SKM-1 (cell line): ENCODE results near the gene MRLN.
"Not testable (repeated sequence)": the region's sequence is repeated elsewhere in the genome, so short reads cannot be mapped to it uniquely, and the experiment has no call there.

Experiments used
- DNase-seq: peaks from one replicate; lab custom pipeline; 2025; ENCODE audit not compliant: unreplicated experiment; lab: John Stamatoyannopoulos, UW

The MRLN gene

DNA sequence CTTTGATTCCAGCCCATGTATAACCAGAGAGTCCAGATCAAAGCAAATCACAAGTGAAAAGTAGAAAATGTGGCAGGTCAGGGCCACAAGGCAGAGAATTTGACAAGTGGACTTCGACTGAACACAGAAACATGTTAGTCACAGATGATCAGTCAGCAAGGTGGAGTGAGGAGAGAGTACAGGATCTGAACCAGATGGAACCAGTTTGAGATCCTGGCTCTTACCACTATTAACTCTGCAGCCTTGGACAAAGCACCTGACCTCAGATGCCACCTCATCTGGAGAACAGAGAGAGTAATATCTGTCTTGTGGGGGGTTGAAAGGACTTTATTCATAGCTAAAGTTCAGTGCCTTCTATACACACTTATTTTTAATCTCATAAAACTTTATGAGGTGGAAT, 4.4 kb downstream of the MRLN start:
- DNase-seq = no peak

DNA sequence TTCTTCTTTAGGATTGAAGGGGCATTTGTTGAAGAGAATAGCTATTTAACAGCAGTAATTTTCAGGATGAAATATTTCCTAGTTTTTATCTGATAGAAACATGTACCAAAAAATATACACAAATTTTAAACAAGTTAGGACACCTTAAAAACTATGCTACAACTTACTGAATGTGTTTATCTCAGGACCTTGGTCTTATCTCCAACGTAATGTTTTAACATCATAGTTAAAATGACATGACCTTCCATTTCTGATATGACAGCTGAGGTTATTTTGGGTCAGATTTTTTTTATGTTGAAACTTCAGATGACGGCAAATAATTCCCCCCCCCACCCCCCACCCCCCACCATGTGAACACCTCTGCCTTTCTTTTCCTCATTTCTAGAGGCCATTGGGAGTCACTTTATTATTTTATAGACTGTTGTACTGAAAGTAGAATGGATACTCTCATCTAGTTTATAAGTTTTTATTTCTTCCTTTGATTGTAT, 8.0 kb downstream of the MRLN start:
- DNase-seq = no peak

DNA sequence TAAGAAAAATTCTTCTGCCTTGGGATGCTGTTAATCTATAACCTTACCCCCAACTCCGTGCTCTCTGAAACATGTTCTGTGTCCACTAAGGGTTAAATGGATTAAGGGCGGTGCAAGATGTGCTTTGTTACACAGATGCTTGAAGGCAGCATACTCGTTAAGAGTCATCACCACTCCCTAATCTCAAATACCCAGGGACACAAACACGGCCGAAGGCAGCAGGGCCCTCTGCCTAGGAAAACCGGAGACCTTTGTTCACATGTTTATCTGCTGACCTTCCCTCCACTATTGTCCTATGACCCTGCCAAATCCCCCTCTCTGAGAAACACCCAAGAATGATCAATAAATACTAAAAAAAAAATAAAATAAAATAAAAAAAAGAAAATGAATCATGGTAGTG, 8.5 kb downstream of the MRLN start:
- not testable (repeated sequence) for DNase-seq

DNA sequence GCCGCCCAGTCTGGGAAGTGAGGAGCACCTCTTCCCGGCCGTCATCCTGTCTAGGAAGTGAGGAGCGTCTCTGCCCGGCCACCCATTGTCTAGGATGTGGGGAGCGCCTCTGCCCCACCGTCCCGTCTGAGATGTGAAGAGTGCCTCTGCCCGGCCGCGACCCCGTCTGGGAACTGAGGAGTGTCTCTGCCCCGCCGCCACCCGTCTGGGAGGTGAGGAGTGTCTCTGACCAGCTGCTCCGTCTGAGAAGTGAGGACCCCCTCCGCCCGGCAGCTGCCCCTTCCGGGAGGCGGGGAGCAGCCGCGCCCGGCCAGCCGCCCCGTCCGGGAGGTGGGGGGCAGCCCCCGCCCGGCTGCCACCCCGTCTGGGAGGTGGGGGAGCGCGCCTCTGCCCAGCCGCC, 9.1 kb downstream of the MRLN start:
- not testable (repeated sequence) for DNase-seq

DNA sequence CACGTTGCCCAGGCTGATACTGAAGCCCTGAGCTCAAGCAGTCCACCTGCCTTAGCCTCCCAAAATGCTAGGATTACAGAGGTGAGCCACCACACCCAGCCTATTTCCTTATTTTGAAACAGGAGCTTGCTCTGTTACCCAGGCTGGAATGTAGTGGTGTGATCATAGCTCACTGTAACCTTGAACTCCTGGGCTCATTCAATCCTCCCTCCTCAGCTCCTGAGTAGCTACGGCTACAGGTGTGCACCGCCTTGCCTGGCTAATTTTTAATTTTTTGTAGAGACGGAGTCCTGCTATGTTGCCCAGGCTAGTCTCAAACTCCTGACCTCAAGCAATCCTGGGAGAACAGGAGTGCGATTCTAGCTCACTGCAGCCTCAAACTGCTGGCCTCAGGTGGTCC, 11.7 kb downstream of the MRLN start:
- no peak for DNase-seq

DNA sequence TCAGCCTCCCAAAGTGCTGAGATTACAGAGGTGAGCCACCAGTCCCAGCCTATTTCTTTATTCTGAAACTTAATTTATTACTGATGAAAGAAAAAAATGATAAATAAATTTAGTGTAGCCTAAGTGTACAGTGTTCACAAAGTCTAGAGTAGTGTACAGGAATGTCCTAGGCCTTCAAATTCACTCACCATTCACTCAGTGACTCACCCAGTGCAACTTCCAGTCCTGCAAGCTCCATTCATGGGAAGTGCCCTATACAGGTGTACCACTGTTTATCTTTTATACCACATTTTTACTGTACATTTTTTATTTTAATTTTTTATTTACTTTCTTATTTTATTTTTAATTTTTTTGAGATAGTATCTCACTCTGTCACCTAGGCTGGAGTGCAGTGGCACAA, 12.2 kb downstream of the MRLN start:
- no peak for DNase-seq

DNA sequence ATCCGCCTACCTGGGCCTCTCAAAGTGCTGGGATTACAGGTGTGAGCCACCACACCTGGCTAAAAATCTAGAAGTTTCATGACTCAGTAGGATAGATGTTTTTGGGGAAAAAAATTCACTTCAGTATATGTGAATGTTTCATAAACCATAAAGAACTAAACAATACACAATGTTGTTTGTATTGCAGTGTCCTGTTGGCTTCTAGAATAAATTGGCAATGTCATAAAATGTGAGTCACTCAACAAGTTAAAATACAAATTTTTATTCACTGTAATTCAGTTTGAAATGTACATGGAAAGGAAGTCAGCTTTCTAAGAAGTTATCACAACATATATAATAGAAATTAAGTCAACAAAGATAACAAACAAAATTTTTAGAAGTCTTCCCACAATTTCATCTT, 16.5 kb downstream of the MRLN start:
- DNase-seq = no peak

DNA sequence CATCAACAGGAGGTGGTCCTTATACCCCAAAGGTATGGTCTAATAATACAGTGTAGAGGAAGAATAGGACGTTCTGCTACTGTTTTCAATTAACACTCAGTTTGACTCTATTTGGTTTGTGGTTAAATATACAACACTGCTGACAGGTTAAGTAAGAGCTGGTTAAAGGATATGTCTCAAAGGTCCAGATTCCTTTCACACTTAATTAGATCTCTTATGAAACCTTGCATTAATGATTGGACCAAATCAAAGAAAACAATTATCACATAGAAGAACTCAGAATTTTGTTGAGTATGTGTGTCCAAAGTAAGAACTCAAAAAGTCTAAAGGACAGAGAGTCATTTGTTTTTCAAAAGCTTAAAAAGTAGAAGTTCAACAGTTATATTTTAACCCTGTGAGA, 18.0 kb downstream of the MRLN start:
- no peak for DNase-seq

DNA sequence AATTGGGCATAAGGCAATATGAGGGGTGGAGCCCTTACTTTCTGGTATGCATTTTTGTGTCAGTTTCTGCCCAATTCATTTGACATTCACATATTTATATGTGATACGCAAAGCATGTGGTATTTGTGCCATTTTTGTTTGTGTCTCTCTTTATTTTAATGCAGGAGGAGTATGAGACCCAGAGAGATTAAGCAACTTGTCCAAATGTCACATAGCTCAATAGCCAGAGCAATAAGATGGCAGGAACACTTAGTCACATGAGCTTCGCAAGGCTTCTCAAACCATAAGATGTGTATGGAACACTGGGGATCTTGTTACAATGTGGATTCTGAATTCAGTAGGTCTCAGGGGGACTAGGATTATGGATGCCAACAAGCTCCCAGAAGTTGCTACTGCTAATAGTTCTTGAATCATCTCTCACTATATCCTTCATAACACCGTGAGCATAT, 19.2 kb downstream of the MRLN start:
- DNase-seq = no peak

DNA sequence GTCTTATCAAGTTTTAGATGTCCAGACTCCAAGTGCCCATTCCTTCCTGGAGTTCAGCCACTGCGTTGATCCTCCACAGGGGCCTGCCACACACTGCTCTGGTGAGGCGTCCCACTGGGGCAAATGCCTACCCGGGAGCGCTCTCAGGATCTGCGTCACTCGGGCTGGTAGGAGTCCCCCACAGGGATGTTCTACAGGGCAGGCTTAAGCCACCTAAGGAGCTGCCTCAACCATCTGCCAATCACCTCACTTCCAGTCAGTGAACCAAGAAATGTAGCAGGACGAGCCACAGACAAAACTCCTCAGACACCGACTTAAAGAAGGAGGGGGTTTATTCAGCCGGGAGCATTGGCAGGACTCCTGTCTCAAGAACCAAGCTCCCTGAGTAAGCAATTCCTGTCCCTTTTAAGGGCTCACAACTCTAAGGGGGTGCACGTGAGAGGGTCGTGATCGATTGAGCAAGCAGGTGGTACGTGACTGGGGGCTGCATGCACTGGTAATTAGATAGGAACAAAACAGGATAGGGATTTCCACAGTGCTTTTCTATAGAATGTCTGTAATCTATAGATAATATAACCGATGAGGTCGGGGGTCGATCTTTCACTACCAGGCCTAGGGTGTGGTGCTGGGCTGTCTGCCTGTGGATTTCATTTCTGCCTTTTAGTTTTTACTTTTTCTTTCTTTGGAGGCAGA, 19.8 kb downstream of the MRLN start:
- not testable (repeated sequence) for DNase-seq

DNA sequence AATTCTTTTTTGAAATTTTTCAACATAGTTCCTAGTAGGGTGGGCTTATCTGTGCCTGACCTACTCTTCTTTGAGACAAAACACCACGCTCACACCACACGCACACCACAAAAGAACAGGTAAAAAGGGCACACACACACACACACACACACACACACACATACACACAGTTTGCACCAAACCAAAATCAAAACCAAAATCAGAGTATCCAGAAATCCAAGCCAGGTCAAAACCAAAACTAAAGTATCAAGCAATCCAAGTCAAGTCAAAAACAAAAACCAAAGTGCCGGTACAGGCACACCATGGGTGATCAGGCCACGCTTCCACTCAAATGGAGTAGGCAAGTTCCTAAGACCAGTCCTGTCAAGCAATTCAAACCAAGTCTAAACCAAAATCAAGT, 20.4 kb downstream of the MRLN start:
- DNase-seq = not testable (repeated sequence)

DNA sequence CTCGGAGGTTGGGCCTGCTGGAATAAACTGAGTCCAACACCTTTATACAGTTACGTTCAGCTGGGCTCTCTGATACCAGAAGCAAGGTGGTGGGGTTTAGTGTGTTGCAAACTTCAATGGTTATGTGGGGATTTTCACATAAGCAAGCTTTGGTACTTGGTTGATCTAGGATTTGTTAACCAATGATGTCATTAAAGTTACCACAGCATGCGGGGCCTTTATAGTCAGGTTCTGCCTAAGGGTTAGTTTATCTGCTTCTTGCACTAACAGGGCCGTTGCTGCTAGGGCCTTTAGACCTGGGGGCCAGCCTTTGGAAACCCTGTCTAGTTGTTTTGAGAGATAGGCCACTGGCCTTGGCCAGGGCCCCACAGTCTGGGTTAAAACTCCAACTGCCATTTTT, 24.1 kb downstream of the MRLN start:
- DNase-seq = not testable (repeated sequence)

DNA sequence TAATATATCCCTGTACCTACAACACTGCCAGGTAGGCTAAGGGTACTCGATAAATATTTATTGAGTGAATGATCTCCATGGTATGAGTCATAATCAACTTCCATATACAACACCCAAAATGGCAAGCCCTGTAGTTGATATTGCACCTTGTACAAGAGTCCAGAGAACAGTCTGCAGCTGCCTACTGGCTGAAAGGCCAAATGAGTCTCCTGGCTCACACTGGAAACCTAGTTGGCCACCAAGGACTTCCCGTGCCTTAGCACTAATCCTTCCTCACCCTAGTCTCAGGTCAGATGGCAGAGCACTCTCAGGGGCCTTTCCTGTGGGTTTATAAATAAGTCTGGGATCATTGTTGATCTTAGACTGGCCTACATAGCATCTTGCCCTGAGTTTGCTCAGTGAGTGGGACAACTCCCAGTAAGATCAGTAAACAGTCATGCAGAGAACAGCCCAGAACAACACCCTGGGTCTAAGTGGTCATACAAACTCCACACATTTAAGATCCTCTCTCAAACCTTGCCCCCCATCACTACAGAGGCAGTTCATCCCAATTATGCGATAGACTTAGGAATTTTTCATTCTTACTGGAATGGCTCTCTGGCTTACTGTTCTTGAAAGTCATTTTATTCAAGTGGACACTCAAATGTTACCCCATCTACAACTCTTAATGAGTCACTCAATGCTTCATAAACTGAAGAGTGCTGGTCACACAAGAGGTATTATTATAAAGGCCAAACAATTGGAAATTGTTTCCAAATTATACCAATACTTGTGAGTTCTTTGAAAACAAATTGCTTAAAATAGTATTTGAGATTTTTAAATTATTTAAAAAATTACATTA, 28.9 kb downstream of the MRLN start:
- DNase-seq = no peak

DNA sequence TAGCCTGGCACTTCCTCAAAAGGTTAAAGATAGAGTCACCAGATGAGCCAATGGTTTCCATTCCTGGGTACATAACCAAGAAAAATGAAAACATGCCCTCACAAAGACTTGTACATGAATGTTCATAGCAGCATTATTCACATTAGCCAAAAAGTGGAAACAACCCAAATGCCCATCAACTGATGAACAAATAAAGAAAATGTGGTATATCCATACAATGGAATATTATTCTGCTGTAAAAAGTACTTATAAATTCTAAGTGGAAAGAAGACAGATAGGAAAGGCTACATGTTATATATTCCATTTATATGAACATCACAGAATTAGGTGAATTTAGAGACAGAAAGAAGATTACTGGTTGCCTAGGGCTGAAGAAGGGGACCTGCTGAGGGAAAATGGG, 32.9 kb downstream of the MRLN start:
- DNase-seq = no peak

DNA sequence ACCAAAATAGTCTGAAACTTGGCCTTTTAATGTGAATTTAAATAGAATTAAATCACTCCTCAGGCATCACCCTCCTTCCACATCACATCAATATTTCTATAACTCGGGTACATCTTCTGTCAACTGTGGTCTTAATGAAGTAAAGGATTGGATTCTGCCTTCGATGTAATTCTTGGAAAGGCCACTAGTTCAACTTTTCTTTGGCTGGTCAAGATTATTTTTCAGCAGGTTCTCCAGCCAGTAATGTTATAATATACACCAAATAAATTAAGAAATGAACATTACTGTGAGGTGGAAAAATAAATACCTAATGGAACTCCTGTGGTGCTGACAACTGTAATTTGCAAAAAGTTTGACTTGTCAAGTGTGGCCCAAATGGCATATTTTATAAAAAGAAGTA, 33.9 kb downstream of the MRLN start:
- DNase-seq = no peak

DNA sequence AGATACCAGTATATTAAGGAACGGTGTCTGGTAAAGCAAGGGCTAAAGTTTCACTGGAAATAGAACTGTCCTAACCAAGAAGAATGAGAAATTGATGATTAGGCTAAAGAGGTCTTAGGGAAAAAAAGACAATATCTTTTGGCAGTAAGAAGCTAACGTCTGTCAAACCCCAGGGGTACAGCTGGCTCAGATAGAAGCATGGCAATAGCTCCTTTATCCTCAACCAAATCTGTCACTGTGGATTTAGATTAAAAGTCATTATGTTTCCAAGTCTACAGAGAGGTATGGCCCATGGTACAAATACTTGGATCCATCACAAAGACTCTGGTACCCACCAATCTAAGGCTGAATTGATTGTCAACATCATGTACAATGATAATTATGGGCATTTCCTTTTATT, 35.0 kb downstream of the MRLN start:
- DNase-seq = no peak

DNA sequence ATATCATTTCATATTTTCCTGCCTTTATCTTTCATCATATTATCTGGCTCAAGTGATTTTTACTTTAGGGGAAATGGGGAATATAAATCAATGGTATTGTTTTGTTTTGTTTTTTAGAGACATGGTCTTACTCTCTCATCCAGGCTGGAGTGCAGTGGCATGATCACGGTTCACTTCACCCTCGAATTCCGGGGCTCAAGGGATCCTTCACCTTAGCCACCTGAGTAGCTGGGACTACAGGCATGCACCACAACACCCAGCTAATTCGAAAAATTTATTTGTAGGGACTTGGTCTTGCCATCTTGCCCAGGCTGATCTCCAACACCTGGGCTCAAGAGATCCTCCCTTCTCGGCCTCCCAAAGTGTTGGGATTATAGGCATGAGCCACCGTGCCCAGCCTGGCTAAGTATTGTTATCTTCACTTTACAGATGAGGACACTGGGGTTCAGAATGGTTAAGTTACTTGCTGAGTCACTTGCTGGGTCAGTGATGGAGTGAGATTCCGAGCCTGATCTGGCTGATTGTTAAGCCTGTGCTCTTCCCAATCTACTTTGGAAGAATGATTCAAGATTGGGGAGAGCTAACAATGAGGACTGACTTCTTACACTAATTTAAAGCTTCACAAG, 39.9 kb downstream of the MRLN start:
- DNase-seq = no peak

DNA sequence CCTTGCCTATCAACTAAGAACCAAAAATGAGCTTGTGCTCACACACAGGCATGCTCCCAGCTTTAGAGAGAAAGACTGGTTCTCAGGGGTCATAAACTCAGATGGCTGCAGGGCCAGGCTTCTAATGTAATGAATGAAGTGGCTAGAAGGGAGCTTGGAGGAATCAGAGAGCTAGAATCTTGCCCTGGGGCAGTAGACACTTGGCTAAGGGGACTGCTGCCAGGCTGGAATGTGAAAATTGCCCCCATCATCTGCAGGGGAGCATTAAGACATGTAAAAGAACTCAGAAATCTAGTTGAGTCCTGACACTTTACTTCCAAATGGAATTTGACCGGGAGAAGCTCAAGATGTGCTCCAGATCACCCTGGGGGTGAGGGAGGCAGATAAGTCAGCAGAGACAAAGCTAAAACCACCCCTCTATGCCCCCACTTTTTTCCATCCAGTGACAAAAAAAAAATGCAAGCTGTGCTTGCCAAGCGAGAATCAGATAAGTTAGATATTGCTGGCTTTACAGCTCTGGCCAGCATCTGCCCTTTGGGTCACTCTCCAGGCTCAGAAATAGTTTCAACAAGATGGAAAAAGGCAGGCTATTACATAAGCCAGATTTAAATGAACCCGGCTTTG, 41.3 kb downstream of the MRLN start:
- DNase-seq = no peak

DNA sequence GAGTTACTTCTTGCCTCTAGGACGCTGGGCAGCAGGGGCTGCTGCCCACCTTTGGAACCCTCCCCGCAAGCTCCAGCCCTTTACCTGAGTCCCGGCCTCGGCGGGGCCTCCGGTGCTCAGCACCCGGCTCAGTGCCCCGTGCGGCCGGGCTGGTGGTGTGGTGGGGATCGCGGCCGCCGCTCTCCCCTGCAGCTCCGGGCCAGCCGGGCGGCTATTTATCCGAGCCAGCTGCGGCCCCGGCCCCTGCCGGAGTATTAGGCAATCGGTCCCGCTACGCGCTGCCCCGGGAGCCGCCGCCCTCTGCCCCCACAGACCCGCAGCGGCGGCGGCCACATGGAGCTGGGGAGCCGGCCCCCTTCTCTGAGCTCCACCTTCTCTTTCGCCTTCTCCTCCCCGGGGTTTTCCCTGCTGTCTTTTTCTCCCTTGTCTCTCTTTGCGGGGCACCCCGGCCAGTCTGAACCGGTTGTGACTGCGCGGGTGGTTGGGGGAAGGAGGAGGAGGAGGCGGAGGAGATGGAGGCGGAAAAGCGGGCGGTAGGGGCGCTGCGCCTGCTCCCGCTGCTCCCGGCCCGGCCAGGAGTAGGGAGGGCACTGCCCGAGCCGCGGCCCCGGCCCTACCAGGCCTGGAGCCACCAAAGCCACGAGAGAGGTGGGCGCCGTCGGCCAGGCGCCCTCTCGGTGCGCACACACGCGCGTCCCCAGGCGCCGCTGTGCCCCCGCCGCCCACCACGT, 43.7 kb downstream of the MRLN start, which contains the start of gene SLC16A9:
Gene SLC16A9 (minus strand): TSS at position 456 of the 731 bp plus-strand sequence. CDS start 25,559 bp downstream, outside the sequence.
- peak; percentile 48 for DNase-seq

DNA sequence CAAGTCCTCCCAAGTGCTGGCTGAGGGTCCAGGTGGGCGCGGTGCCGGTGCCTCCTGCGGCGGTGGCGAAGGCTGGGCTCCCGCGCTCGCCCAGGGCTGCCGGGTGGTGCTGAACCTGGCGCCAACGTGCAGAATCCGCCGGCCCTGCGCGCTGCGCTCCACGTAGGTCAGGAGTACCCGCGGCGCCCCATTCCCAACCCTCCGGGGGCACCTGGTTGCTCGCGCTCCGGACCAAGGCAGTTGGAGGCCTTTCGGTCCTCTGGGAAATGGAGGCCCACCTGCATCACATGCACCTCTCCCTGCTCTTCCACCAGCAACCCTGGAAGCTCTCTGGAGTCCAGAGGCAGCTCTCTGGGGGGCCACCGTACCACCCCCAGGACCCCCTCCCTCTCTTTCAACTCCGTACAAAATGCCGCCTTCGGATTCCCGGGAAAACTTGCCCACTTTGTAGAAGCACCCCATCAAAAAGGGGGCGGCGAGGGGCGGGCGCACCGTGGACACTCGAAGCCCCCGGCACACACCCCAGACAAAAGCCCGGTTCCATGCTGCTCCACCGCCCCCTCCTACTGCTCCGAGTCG, 44.4 kb downstream of the MRLN start:
- DNase-seq = no peak
